Adipose tissue (tissue), 3 donors: Measurements from ENCODE around the gene PAQR5. TPM values are rescaled to one million over a fixed set of nuclear protein-coding genes. Genes with fewer than 3 reads are reported as not detected.

ENCODE experiments used
- H3K27ac ChIP-seq: one replicate; pipeline ENCODE4 v1.5.1; 2013; ENCODE audit warnings: low read depth, low read length
- WGBS, 3 donors: extraction: QIAGEN DNeasy Blood & Tissue Kit; methylation state at CpG; one replicate each; pipeline ENCODE4 v1.1.7; 2013; 5-methylcytosine and 5-hydroxymethylcytosine counted together
- polyA plus RNA-seq, 3 donors: library from polyadenylated mRNA; stranded (reverse); fragments of 200-250 nt; gene quantifications; one replicate each; pipeline ENCODE4 v1.2.3, GENCODE V29; 2013
- donor health status: healthy with polysubstance abuse.
- donor health status: Bipolar disorder and iron deficiency.
- donor health status: healthy.

The PAQR5 gene
- polyA plus RNA-seq, 3 donors: 0.11 to 2.5 (median 0.43) TPM

- no peak overlapping the region for H3K27ac ChIP-seq
- WGBS, 3 donors: 41 to 82% (median 43%) methylated on average over 7 of the region's 7 CpGs
Observed at GRCh38 chr15:69398491-69398891, 99.8 kb downstream of the PAQR5 start.

GRCh38 chr15:69400850-69401249 lies 102.1 kb downstream of the PAQR5 start:
- H3K27ac ChIP-seq: no peak overlapping the region
- WGBS, 3 donors: 82 to 96% (median 88%) methylated on average over 6 of the region's 6 CpGs

DNA sequence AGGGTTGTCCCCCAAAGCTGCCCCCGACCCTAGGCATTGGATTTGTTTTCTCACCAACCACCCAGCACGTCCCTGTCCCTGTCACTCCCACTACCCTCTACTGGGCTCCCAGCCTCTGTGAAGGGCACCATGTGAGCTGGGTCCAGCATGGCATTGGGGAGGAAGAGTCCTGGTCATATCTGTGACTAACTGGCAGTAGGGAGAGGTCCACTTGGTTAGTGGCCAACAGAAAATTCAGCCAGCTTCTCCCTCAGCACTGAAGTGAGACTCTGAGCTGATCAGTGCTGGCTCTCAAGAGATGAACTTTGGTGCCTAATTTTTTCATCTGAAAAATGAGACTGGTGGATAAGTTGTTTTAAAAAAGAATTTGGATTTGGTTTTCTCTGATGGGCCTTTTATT lies 104.1 kb downstream of the PAQR5 start:
- WGBS, 3 donors: 87 to 92% (median 87%) methylated on average over 2 of the region's 2 CpGs
- H3K27ac ChIP-seq: no peak overlapping the region

GRCh38 chr15:69403594-69403993 lies 104.9 kb downstream of the PAQR5 start:
- WGBS, 3 donors: 47 to 87% (median 73%) methylated on average over 4 of the region's 4 CpGs
- no peak overlapping the region for H3K27ac ChIP-seq

- no peak overlapping the region for H3K27ac ChIP-seq
- 58 to 61% (median 59%) methylated on average over 3 of the region's 3 CpGs for WGBS, 3 donors
Observed at GRCh38 chr15:69405110-69405509, 106.4 kb downstream of the PAQR5 start.

- 90 to 93% (median 91%) methylated on average over 3 of the region's 3 CpGs for WGBS, 3 donors
- no peak overlapping the region for H3K27ac ChIP-seq
Observed at GRCh38 chr15:69407719-69408400, 109.1 kb downstream of the PAQR5 start.

DNA sequence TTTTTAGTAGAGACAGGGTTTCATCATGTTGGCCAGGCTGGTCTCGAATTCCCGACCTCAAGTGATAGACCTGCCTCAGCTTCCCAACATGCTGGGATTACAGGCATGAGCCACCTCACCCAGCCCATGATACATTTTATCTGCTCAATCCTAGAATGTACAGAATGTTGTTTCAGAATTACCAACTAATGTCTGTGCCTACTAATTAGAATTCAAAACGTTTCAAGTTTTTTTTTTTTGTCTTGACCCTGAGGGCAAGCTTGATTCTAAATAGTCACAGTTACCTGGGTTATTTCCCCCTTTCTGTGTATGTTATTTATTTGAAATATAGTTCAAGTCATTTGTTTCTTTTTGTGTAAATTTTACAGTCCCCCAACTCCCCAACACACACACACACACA lies 110.1 kb downstream of the PAQR5 start:
- 76 to 77% (median 77%) methylated on average over 3 of the region's 3 CpGs for WGBS, 3 donors
- H3K27ac ChIP-seq: no peak overlapping the region

GRCh38 chr15:69410248-69410874 lies 111.6 kb downstream of the PAQR5 start:
- no peak overlapping the region for H3K27ac ChIP-seq
- 58 to 74% (median 68%) methylated on average over 9 of the region's 9 CpGs for WGBS, 3 donors

- H3K27ac ChIP-seq: no peak overlapping the region
Observed at GRCh38 chr15:69412274-69412673, 113.6 kb downstream of the PAQR5 start.

DNA sequence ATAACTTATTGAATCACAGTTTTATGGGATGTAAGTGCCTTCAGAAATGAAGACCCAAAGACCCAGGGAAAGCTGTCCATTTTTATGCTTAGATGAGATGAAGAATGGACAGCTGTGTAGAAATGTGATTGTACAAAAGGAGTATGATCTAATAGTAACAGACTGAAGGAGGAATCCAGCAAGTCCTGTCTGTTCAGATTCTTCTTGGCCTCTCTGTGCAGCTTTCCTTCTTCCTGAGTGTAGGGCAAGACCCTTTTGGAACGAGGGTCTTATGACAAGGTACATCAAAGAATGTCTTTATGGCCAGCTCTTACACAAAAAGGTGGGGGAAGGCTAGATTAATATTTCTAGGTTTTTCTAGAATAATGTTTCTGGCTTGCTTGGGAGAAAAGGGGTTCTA lies 114.0 kb downstream of the PAQR5 start:
- 63 to 95% (median 85%) methylated on average over 1 of the region's 1 CpG for WGBS, 3 donors
- no peak overlapping the region for H3K27ac ChIP-seq

DNA sequence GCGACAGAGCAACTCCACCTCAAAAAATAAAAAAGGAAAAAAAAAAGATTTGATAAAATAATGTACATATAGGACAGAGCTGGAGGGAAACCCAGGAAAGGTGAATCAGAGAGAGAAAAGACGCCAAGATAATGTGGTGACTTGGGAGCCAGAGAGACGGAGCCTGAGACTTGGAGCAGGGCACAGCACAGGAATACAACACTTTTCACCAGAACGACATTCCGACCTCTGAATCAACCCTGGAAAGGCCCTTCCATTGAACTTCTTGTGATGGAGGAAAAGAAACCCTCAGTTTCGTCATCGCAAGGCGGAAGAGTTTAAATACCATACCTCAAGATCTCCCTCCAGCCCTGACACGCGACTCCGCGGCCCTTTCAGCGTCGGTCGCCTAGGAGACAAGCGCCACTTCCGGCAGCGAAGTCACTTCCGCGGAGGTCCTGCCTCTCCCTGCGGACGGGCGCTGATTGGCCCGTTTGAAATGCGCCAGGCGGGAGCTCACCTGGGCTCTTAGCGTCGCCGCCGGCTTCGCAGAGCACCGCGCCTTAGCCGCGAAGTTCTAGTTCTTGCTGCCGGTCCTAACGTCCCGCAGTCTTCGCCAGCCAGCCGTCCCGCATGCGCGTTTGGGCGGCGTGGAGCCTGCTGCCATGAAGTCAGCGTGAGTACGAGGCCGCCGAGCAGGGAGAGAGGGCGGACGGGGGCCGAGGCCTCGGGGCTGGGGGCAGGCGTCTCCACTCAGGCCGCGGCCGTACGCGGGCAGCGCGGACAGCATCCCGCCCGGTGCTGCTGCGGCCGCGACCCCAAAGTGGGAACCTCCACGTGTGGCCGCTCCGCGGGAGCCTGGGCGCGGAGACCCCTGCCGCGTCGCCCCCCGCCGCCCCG lies 115.3 kb downstream of the PAQR5 start, which contains the start of gene KIF23:
KIF23 (plus strand) TSS at position 528 of the 879 bp plus-strand sequence; CDS start at position 645, 117 bp downstream.
- 2 to 3% (median 3%) methylated on average over 63 to 78 of the region's 78 CpGs for WGBS, 3 donors
- H3K27ac ChIP-seq: no peak within 1 kb of the TSS

- 0 to 2% (median 1%) methylated on average over 24 to 29 of the region's 29 CpGs for WGBS, 3 donors
- no peak overlapping the region for H3K27ac ChIP-seq
Observed at GRCh38 chr15:69414701-69415167, 116.0 kb downstream of the PAQR5 start.

DNA sequence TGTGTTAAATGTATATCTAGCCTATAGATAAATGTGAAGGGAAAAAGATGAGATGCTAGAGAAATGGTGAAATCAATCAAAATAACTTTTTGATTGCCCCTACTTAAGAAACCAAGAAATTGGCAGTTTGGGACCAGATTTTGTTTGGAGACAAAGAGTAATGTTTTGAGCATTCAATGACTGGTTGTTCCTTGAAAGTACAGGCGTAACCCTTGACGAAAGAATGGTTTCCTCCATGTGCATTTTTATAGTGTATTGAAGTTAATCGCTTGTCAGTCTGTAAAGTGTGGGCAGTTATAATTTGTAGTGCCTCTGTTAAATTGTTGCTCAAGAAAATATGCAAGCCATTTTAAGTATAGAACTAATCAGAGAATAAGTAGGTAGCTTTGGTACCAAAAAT lies 116.7 kb downstream of the PAQR5 start:
- no peak overlapping the region for H3K27ac ChIP-seq
- 81 to 94% (median 83%) methylated on average over 3 of the region's 3 CpGs for WGBS, 3 donors

GRCh38 chr15:69417581-69417980 lies 118.9 kb downstream of the PAQR5 start:
- H3K27ac ChIP-seq: no peak overlapping the region

- H3K27ac ChIP-seq: no peak overlapping the region
Observed at GRCh38 chr15:69421498-69421897, 122.8 kb downstream of the PAQR5 start.

GRCh38 chr15:69422336-69422895 lies 123.7 kb downstream of the PAQR5 start:
- WGBS, 3 donors: 93 to 97% (median 94%) methylated on average over 4 of the region's 4 CpGs
- no peak overlapping the region for H3K27ac ChIP-seq

DNA sequence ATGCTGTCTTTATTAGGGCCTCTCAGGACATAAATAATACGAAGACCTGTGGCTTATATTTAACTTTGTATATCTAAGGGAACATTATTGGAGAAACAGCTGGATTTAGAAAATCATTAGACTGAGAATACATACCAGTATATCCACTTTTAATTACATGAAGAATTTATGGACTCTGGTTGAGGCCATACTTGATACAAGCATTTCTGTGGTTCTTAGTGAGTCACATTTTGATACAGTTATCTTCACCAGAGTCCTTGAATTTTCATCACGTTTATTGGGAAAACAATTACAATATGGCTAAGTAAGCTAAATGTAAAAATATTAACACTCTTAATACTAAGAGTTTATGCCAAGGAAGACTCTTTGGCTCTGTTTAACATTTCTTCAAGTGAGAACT lies 125.3 kb downstream of the PAQR5 start:
- H3K27ac ChIP-seq: no peak overlapping the region
- whole genome bisulfite sequencing, 3 donors: 64 to 96% (median 93%) methylated on average over 2 of the region's 2 CpGs

GRCh38 chr15:69424748-69425413 lies 126.2 kb downstream of the PAQR5 start:
- no peak overlapping the region for H3K27ac ChIP-seq
- WGBS, 3 donors: 54 to 99% (median 89%) methylated on average over 1 of the region's 1 CpG
